Small intestine (tissue), 4 donors: ENCODE measurements around the gene GXYLT2. TPM values are rescaled to one million over a fixed set of nuclear protein-coding genes. Genes with fewer than 3 reads are reported as not detected.

Experiments
- polyA plus RNA-seq, 4 donors: library from polyadenylated mRNA; stranded (reverse) in 3 of 4; unstranded in 1 of 4; fragments of 200-250 nt in 3 of 4; fragments of 120-200 nt in 1 of 4; gene quantifications; one replicate each; pipeline versions ENCODE4 v1.2.1 to v1.2.3, GENCODE V29; 2013
- donor health status: healthy with polysubstance abuse.
- donor health status: Bipolar disorder and iron deficiency.
- donor health status: healthy.

GXYLT2 gene
- polyA plus RNA-seq, 4 donors: 0.48 to 3.2 (median 0.54) TPM; not detected in 1

Other genes starting within 250 kb of the GXYLT2 start
- gene SHQ1, start 39.6 kb upstream of the GXYLT2 start, polyA plus RNA-seq: 10 to 100 TPM in 1 of 4 donors, 1 to 10 TPM in 3; 8.3 to 16.9 (median 9.3) TPM
- 10 to 100 TPM; 18.8 to 67.6 (median 24.1) TPM for gene PPP4R2, start 108.8 kb downstream of the GXYLT2 start, polyA plus RNA-seq
- 1 to 10 TPM in 1 of 4 donors, under 1 TPM in 1, not detected in 2; 0.43 to 6.0 TPM for gene EBLN2, start 173.6 kb downstream of the GXYLT2 start, polyA plus RNA-seq